GM19372 (cell line): ENCODE data around the gene TUSC2.
"Not testable (repeated sequence)": the region's sequence is repeated elsewhere in the genome, so short reads cannot be mapped to it uniquely, and the experiment has no call there.

Experiments used
- ATAC-seq: cut with Tn5 transposase; IDR thresholded peaks from one replicate; pipeline ENCODE4 v1.9.1; 2021; ENCODE audit warnings: mild to moderate bottlenecking, low read depth, moderate library complexity; ENCODE audit not compliant: unreplicated experiment

Gene TUSC2

GRCh38 chr3:50319894-50320625 is 8.0 kb downstream of the TUSC2 start:
- no peak for ATAC-seq

- ATAC-seq: no peak
Measured at GRCh38 chr3:50319181-50319893, 8.7 kb downstream of the TUSC2 start.

GRCh38 chr3:50318615-50319014 is 9.4 kb downstream of the TUSC2 start:
- ATAC-seq: no peak

GRCh38 chr3:50318163-50318562 is 9.9 kb downstream of the TUSC2 start:
- ATAC-seq: no peak

- no peak for ATAC-seq
Measured at GRCh38 chr3:50317300-50317699, 10.7 kb downstream of the TUSC2 start.

GRCh38 chr3:50316657-50317242 is 11.3 kb downstream of the TUSC2 start:
- ATAC-seq: no peak

- no peak for ATAC-seq
Measured at GRCh38 chr3:50314816-50315215, 13.2 kb downstream of the TUSC2 start.

- ATAC-seq: no peak
Measured at GRCh38 chr3:50314342-50314741, 13.7 kb downstream of the TUSC2 start.

GRCh38 chr3:50312041-50312440 is 16.0 kb downstream of the TUSC2 start:
- not testable (repeated sequence) for ATAC-seq

- ATAC-seq: no peak
Measured at GRCh38 chr3:50304601-50305000, 23.4 kb downstream of the TUSC2 start.

GRCh38 chr3:50303013-50303815 is 24.8 kb downstream of the TUSC2 start, which contains the start of gene HYAL1:
Gene HYAL1, minus strand, starts transcription at chr3:50303574. Its CDS starts 618 bp downstream, at chr3:50302956.
- no peak for ATAC-seq

- ATAC-seq: no peak
Measured at GRCh38 chr3:50302095-50303012, 25.7 kb downstream of the TUSC2 start.

- ATAC-seq: no peak
Measured at GRCh38 chr3:50300681-50301254, 27.3 kb downstream of the TUSC2 start.

GRCh38 chr3:50299929-50300680 is 27.9 kb downstream of the TUSC2 start:
- ATAC-seq: no peak

- no peak for ATAC-seq
Measured at GRCh38 chr3:50299638-50299928, 28.4 kb downstream of the TUSC2 start.

GRCh38 chr3:50298836-50299637 is 29.0 kb downstream of the TUSC2 start, which contains the start of the genes HYAL3 and NAA80:
Gene HYAL3, minus strand, starts transcription at chr3:50299405. Its CDS starts 3,803 bp downstream, at chr3:50295602.
Gene NAA80, minus strand, starts transcription at chr3:50299405. Its CDS starts 1,942 bp downstream, at chr3:50297463.
- peak; percentile 86 for ATAC-seq

GRCh38 chr3:50297896-50298725 is 29.9 kb downstream of the TUSC2 start:
- no peak for ATAC-seq
